Measurements from ENCODE around the gene FAM89B.

The FAM89B gene

GRCh38 chr11:65599216-65599954 is 27.0 kb downstream of the FAM89B start:
- intact Hi-C loops (cut with DNase I; ENCODE audit: low total_unique reads) = no loop called here
- no peak overlapping the region for H3K4me3 ChIP-seq
- H3K9me3 ChIP-seq = no peaks in the 10 kb centered on the region
- DNase-seq = peak in 1 of 2 donors; percentile 66
- H3K27ac ChIP-seq = no peak overlapping the region
- TF ChIP-seq CTCF (IDR thresholded peaks at IDR 0.05) = no peak
- H3K4me1 ChIP-seq = peaks cover 0 to 7% (median 0%) of the 10 kb centered on the region in 4 donors
- H3K27me3 ChIP-seq = no peaks in the 10 kb centered on the region
- peaks cover 19 to 78% (median 62%) of the 10 kb centered on the region in 3 donors for H3K36me3 ChIP-seq

DNA sequence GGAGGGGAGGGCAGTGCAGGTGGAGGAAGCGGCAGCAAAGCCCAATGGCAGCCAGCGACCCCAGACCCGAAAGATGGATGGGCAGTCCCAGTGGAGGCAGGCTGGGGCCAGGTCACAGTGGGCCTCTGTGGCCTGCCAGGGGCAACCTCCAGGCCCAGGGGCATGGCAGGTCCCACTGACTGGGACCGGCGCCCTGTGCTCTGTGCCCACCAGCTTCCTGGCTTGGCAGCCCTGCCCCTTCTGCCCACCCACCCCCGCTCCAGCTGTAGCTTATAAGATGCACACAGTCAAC is 27.6 kb downstream of the FAM89B start:
- Histone ChIP-seq H3K27ac (no peak overlapping the region), H3K9me3 (no peaks in the 10 kb centered on the region), H3K27me3 (no peaks in the 10 kb centered on the region), H3K4me3 (no peak overlapping the region), H3K36me3 (peaks cover 24 to 83% (median 67%) of the 10 kb centered on the region in 3 donors), H3K4me1 (peaks cover 0 to 7% (median 0%) of the 10 kb centered on the region in 4 donors)
- TF ChIP-seq CTCF (IDR thresholded peaks at IDR 0.05) = no peak
- intact Hi-C loops (cut with DNase I; ENCODE audit: low total_unique reads) = no loop called here
- peak in 1 of 2 donors; percentile 61 for DNase-seq

DNA sequence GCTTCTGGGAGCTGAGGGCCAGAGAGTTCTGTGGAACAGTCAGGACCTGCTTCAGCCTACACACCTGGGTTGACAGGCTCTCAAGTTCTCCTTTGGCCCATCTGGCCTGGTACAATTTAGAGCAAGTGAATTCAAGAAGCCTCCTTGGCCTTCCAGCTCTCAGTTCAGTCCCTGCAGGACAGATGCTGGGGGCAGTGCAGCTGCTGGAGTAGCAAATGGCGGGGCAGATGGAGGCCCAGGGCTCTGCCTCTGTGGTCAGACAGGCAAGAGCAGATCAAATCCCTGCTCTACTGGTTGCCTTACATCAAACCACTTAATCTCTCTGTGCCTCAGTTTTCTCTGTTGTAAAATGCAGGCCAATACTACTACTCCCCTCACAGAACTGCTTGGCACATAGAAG is 31.9 kb downstream of the FAM89B start:
- no peak overlapping the region for H3K4me3 ChIP-seq
- peaks cover 0 to 19% (median 16%) of the 10 kb centered on the region in 4 donors for H3K4me1 ChIP-seq
- no peak for DNase-seq
- TF ChIP-seq CTCF (IDR thresholded peaks at IDR 0.05) = no peak
- intact Hi-C loops (cut with DNase I; ENCODE audit: low total_unique reads) = no loop called here
- no peaks in the 10 kb centered on the region for H3K9me3 ChIP-seq
- H3K27ac ChIP-seq = no peak overlapping the region
- H3K27me3 ChIP-seq = no peaks in the 10 kb centered on the region
- peaks cover 15 to 96% (median 67%) of the 10 kb centered on the region in 3 donors for H3K36me3 ChIP-seq

- Histone ChIP-seq H3K36me3 (peaks cover 15 to 95% (median 45%) of the 10 kb centered on the region in 3 donors), H3K4me1 (peaks cover 0 to 47% (median 42%) of the 10 kb centered on the region in 4 donors), H3K9me3 (no peaks in the 10 kb centered on the region), H3K27me3 (no peaks in the 10 kb centered on the region), H3K27ac (peak overlapping the region; percentile 73 to 78), H3K4me3 (peak overlapping the region; percentile 39 to 53)
- intact Hi-C loops (cut with DNase I; ENCODE audit: low total_unique reads) = no loop called here
- TF ChIP-seq CTCF (IDR thresholded peaks at IDR 0.05) = peak in 1 of 2 experiments; percentile 12
- DNase-seq = peak; percentile 95 to 98
Observed at GRCh38 chr11:65606876-65607613, 34.7 kb downstream of the FAM89B start.

DNA sequence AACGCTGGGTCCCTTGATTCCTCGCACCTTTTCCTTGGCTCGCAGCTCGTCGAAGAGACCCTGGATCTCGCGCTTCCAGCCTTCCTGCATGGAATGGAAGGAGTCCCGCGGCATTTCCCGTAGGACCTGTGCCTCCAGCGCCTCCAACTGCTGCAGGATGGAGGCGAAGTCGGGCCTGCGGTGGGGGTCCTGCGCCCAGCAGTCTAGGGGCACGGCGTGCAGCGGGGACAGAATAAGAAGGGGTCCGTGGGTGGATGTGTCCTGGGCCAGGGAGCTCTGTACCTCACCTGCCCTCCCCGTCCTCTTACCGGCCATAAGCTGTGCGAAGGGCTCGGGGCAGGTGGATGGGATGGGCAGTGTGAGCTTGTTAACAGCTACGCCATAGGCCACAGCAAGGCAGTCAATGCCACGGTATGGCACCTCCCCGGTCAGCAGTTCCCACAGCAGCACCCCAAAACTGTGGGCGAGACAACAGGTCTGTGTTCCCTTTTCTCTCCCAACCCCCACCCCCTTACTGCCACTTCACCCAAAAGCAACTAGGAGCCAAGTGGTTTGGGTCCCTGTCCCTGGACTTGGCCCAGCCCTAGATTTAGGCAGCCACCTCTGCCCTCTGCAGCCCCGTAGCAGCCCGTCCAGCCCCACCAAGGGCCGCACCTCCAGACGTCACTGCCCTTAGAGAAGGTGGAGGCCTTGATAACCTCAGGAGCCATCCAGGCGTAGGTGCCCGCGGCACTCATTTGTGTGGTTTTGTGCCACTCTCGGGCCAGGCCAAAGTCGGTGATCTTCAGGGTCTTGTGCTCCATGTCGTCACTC is 35.5 kb downstream of the FAM89B start:
- no peaks in the 10 kb centered on the region for H3K27me3 ChIP-seq
- H3K9me3 ChIP-seq = no peaks in the 10 kb centered on the region
- DNase-seq = peak in 1 of 2 donors; percentile 64
- peak overlapping the region; percentile 39 to 53 for H3K4me3 ChIP-seq
- intact Hi-C loops (cut with DNase I; ENCODE audit: low total_unique reads) = no loop called here
- TF ChIP-seq CTCF (IDR thresholded peaks at IDR 0.05) = no peak
- peak overlapping the region; percentile 73 to 78 for H3K27ac ChIP-seq
- H3K36me3 ChIP-seq = peaks cover 15 to 95% (median 41%) of the 10 kb centered on the region in 3 donors
- H3K4me1 ChIP-seq = peaks cover 0 to 54% (median 49%) of the 10 kb centered on the region in 4 donors
